H1 (cell line): Measurements from ENCODE around the gene NXPH3. TPM values are rescaled to one million over a fixed set of nuclear protein-coding genes. Genes with fewer than 3 reads are reported as not detected.

ENCODE experiments used
- CHD7 ChIP-seq: fragments of 300-600 bp; sonication (generic); IDR thresholded peaks from 2 replicates; pipeline ENCODE4 v1.7.1; 2012; ENCODE audit warnings: low read length, moderate library complexity, mild to moderate bottlenecking, inconsistent platforms; ENCODE audit not compliant: insufficient replicate concordance
- EGR1 ChIP-seq: IDR thresholded peaks from 2 replicates; pipeline ENCODE4 v1.6.1; 2011; ENCODE audit warnings: low read depth, low read length, borderline replicate concordance
- HDAC2 ChIP-seq, 2 experiments: fragments of 300-600 bp in 1 of 2; sonication (generic) in 1 of 2; IDR thresholded peaks; 2 replicates each; pipeline ENCODE4 v1.6.1; 2011 to 2012; ENCODE audit warnings: low read depth in 2 of 2, low read length in 2 of 2, mild to moderate bottlenecking in 2 of 2, moderate library complexity in 2 of 2, borderline replicate concordance in 1 of 2, inconsistent platforms in 1 of 2
- JUN ChIP-seq: IDR thresholded peaks from 2 replicates; pipeline ENCODE4 v1.6.1; 2011; ENCODE audit warnings: low read depth, mild to moderate bottlenecking, improper control_type of control experiment, low read length
- MAFK ChIP-seq: IDR thresholded peaks from 2 replicates; pipeline ENCODE4 v1.6.1; 2012; ENCODE audit warnings: low read depth, mild to moderate bottlenecking, improper control_type of control experiment, low read length
- RFX5 ChIP-seq: IDR thresholded peaks from 2 replicates; pipeline ENCODE4 v1.6.1; 2011; ENCODE audit warnings: low read depth, low read length, improper control_type of control experiment, borderline replicate concordance
- SP2 ChIP-seq: IDR thresholded peaks from 2 replicates; pipeline ENCODE4 v1.6.1; 2012; ENCODE audit warnings: mild to moderate bottlenecking, low read length, inconsistent platforms
- polyA plus RNA-seq, 7 experiments: library from polyadenylated mRNA; depleted of rRNA in 3 of 7; stranded (reverse) in 5 of 7; unstranded in 2 of 7; fragments of >200 nt in 5 of 7; fragments of 200-250 nt in 2 of 7; gene quantifications; 1 replicate in 5 of 7; 2 replicates in 1 of 7; 4 replicates in 1 of 7; pipeline versions ENCODE4 v1.2.1 to v1.2.3, GENCODE V29; 2011 to 2013; ENCODE audit warnings: missing spikeins in 2 of 7, mixed read lengths in 2 of 7
- total RNA-seq: library from RNA; stranded (reverse); fragmentation: NEBNext Ultra II Directional; extraction: Animal tissue kit (Norgen Biotek cat#: 25700); gene quantifications from 2 replicates; pipeline ENCODE4 v1.2.1, GENCODE V29; 2021

The NXPH3 gene
- total and polyA plus RNA-seq, 2 of the 8 experiments (the other 6 are each of a cell fraction or from before 2014, with no cell fraction given): 2.5 to 3.7 TPM

GRCh38 chr17:49552070-49552751, 23.5 kb upstream of the NXPH3 start (continued):
- no peak for TF ChIP-seq CHD7
- no peak for TF ChIP-seq HDAC2 (IDR thresholded peaks at IDR 0.05; ENCODE audit: borderline replicate concordance in 1 of 2, low read depth in 2 of 2, low read length in 2 of 2)
- no peak for TF ChIP-seq RFX5
- TF ChIP-seq EGR1: no peak
- no peak for TF ChIP-seq JUN
- TF ChIP-seq SP2: no peak
- no peak for TF ChIP-seq MAFK
